K562 (cell line): Measurements from ENCODE around the gene PIK3R2. TPM values are rescaled to one million over a fixed set of nuclear protein-coding genes. Genes with fewer than 3 reads are reported as not detected.
A peak's percentile ranks its signal among the peaks of the same experiment; 100 is the strongest.

Experiments used
- CCAR2 ChIP-seq: fragments of 200-400 bp; formaldehyde crosslinking; IDR thresholded peaks from 2 replicates; pipeline ENCODE4 v1.6.1; 2017; ENCODE audit warnings: mild to moderate bottlenecking, low read depth, low read length
- NCOA1 ChIP-seq: fragments of 450-650 bp; IDR thresholded peaks from 2 replicates; pipeline ENCODE4 v1.6.1; 2016; ENCODE audit warnings: low read depth
- NRF1 ChIP-seq, 2 experiments: fragments of 450-650 bp; IDR thresholded peaks in 1 of 2; conservative IDR thresholded peaks in 1 of 2; 2 replicates each; pipeline ENCODE4 v1.6.1; 2014; ENCODE audit warnings: mild to moderate bottlenecking in 2 of 2
- SREBF2 ChIP-seq: sonication (generic); formaldehyde crosslinking; IDR thresholded peaks from 2 replicates; pipeline ENCODE4 v1.4.0; 2020; ENCODE audit warnings: mild to moderate bottlenecking, missing genetic modification reagents
- TRIM28 ChIP-seq: fragments of 450-650 bp; IDR thresholded peaks from 2 replicates; pipeline ENCODE4 v1.6.1; 2017
- ZBTB8A ChIP-seq: fragments of 450-650 bp; IDR thresholded peaks from 2 replicates; pipeline ENCODE4 v1.6.1; 2018; ENCODE audit warnings: mild to moderate bottlenecking, moderate library complexity; ENCODE audit not compliant: partially characterized antibody
- ZC3H8 ChIP-seq: fragments of 450-650 bp; IDR thresholded peaks from 2 replicates; pipeline ENCODE4 v1.6.1; 2017
- ZNF384 ChIP-seq: IDR thresholded peaks from 2 replicates; pipeline ENCODE4 v1.6.1; 2012; ENCODE audit warnings: low read depth, low read length, improper control_type of control experiment
- ZNF507 ChIP-seq: conservative IDR thresholded peaks from 2 replicates; pipeline ENCODE4 v1.6.1; 2017; ENCODE audit warnings: missing genetic modification characterization, missing compliant biosample characterization
- ZNF586 ChIP-seq: fragments of 450-650 bp; formaldehyde crosslinking; conservative IDR thresholded peaks from 2 replicates; pipeline ENCODE4 v1.4.0; 2020; ENCODE audit warnings: mild to moderate bottlenecking, moderate library complexity
- ZNF699 ChIP-seq: fragments of 250-450 bp; sonication (Bioruptor Pico); IDR thresholded peaks from 2 replicates; pipeline ENCODE4 v1.8.0; 2021; ENCODE audit warnings: mild to moderate bottlenecking, moderate library complexity; ENCODE audit not compliant: insufficient replicate concordance
- polyA plus RNA-seq, 8 experiments: library from polyadenylated mRNA; depleted of rRNA in 4 of 8; stranded (reverse) in 5 of 8; unstranded in 3 of 8; fragments of >200 nt; fragmentation: Nextera tagmentation in 2 of 8; fragmentation: Illumina TruSeq in 1 of 8; extraction: Ambion mirVana in 2 of 8; extraction: Trizol in 1 of 8; gene quantifications; 2 replicates each; pipeline versions ENCODE4 v1.2.1 to v1.2.3, GENCODE V29; 2011 to 2014; ENCODE audit warnings: inconsistent platforms in 1 of 8, missing spikeins in 1 of 8
- total RNA-seq, 7 experiments: library from RNA; depleted of rRNA in 6 of 7; stranded (reverse); fragments of >200 nt in 6 of 7; fragmentation: Illumina TruSeq in 2 of 7; extraction: Trizol in 2 of 7; gene quantifications; 2 replicates each; pipeline versions ENCODE4 v1.2.1 to v1.2.3, GENCODE V29; 2011 to 2021; ENCODE audit warnings: low replicate concordance in 1 of 7
- TF ChIP-seq, protein P1 (sequence below), 3 experiments: fragments of 200-800 bp in 1 of 3; fragments of 250-450 bp in 1 of 3; fragments of 450-650 bp in 1 of 3; sonication (Bioruptor Pico) in 1 of 3; sonication (Bioruptor generic) in 1 of 3; formaldehyde crosslinking in 1 of 3; IDR thresholded peaks; 2 replicates each; pipeline versions ENCODE4 v1.6.1 to v1.8.0; 2016 to 2022; ENCODE audit warnings: mild to moderate bottlenecking in 2 of 3, missing genetic modification characterization in 2 of 3, missing compliant biosample characterization in 1 of 3, moderate library complexity in 1 of 3
- TF ChIP-seq, protein P2 (sequence below): fragments of 250-450 bp; sonication (Bioruptor Pico); IDR thresholded peaks from 2 replicates; pipeline ENCODE4 v1.5.1; 2021; ENCODE audit warnings: mild to moderate bottlenecking
- TF ChIP-seq, protein P3 (sequence below): sonication (generic); formaldehyde crosslinking; IDR thresholded peaks from 2 replicates; pipeline ENCODE4 v1.9.0; 2022; ENCODE audit warnings: mild to moderate bottlenecking, missing genetic modification reagents
- TF ChIP-seq, protein P4 (sequence below): fragments of 250-450 bp; sonication (Bioruptor Pico); IDR thresholded peaks from 2 replicates; pipeline ENCODE4 v1.6.1; 2021; ENCODE audit warnings: mild to moderate bottlenecking
- TF ChIP-seq, protein P5 (sequence below): fragments of 450-650 bp; formaldehyde crosslinking; conservative IDR thresholded peaks from 2 replicates; pipeline ENCODE4 v1.4.0; 2022; ENCODE audit warnings: mild to moderate bottlenecking, missing genetic modification characterization
- TF ChIP-seq, protein P6 (sequence below), 3 experiments: fragments of 200-800 bp in 1 of 3; sonication (Bioruptor generic) in 1 of 3; sonication (generic) in 1 of 3; formaldehyde crosslinking in 1 of 3; IDR thresholded peaks; 2 replicates each; pipeline versions ENCODE4 v1.6.1 to v1.8.0; 2016 to 2022; ENCODE audit warnings: mild to moderate bottlenecking in 2 of 3, missing compliant biosample characterization in 2 of 3, missing genetic modification characterization in 2 of 3, missing genetic modification reagents in 1 of 3

Gene PIK3R2
- total and polyA plus RNA-seq, 9 of the 15 experiments (the other 6 are each of a cell fraction or from before 2014, with no cell fraction given), result 0.39 to 37.9 (median 5.3) TPM

DNA sequence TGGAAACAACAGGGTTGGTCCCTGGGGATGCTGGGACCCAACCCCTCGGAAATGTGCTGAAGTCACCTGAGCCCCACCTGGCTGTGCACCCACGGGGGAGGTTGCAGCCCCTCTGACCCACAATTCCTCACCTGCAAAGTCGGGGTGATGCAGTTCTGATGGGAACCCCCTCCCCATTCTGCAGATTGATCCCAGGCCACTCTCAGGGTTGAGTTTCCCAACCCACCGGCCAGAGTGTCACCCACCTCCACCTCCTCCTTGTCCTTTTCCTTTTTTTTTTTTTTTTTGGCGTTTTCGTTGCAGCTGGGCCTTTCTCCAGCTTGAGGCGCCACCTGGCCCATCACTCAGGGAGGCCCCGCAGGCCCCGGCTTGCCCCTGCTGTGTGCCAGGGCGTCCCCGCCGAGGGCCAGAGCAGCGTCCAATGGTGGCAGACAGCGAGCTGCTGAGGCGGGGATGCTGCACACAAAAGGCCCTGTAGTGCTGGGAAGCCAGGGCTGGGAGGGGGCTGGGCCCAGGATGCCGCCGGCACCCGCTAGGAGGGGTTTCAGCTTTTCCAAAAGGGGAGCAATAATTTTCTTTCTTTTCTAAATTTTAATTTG is 4.6 kb downstream of the PIK3R2 start (continued):
- TF ChIP-seq, protein P1, sequence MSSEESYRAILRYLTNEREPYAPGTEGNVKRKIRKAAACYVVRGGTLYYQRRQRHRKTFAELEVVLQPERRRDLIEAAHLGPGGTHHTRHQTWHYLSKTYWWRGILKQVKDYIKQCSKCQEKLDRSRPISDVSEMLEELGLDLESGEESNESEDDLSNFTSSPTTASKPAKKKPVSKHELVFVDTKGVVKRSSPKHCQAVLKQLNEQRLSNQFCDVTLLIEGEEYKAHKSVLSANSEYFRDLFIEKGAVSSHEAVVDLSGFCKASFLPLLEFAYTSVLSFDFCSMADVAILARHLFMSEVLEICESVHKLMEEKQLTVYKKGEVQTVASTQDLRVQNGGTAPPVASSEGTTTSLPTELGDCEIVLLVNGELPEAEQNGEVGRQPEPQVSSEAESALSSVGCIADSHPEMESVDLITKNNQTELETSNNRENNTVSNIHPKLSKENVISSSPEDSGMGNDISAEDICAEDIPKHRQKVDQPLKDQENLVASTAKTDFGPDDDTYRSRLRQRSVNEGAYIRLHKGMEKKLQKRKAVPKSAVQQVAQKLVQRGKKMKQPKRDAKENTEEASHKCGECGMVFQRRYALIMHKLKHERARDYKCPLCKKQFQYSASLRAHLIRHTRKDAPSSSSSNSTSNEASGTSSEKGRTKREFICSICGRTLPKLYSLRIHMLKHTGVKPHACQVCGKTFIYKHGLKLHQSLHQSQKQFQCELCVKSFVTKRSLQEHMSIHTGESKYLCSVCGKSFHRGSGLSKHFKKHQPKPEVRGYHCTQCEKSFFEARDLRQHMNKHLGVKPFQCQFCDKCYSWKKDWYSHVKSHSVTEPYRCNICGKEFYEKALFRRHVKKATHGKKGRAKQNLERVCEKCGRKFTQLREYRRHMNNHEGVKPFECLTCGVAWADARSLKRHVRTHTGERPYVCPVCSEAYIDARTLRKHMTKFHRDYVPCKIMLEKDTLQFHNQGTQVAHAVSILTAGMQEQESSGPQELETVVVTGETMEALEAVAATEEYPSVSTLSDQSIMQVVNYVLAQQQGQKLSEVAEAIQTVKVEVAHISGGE (CRISPR knock-in tag; IDR thresholded peaks at IDR 0.05), result 0 out of 6 replicates have a peak, but pooled peaks of 1 of the 3 experiments have one; percentile 10
- no peak for TF ChIP-seq ZBTB8A
- no peak for TF ChIP-seq ZNF586 (CRISPR knock-in tag)
- no peak for TF ChIP-seq TRIM28
- peak; percentile 71 for TF ChIP-seq ZNF384
- TF ChIP-seq, protein P2, sequence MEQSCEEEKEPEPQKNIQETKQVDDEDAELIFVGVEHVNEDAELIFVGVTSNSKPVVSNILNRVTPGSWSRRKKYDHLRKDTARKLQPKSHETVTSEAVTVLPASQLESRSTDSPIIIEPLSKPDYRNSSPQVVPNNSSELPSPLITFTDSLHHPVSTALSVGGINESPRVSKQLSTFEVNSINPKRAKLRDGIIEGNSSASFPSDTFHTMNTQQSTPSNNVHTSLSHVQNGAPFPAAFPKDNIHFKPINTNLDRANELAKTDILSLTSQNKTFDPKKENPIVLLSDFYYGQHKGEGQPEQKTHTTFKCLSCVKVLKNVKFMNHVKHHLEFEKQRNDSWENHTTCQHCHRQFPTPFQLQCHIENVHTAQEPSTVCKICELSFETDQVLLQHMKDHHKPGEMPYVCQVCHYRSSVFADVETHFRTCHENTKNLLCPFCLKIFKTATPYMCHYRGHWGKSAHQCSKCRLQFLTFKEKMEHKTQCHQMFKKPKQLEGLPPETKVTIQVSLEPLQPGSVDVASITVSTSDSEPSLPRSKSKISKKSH (CRISPR knock-in tag), result no peak
- no peak for TF ChIP-seq ZNF699 (CRISPR knock-in tag)
- TF ChIP-seq CCAR2, result no peak
- TF ChIP-seq NCOA1, result no peak
- TF ChIP-seq ZC3H8, result no peak
- TF ChIP-seq, protein P3, sequence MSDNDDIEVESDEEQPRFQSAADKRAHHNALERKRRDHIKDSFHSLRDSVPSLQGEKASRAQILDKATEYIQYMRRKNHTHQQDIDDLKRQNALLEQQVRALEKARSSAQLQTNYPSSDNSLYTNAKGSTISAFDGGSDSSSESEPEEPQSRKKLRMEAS (CRISPR knock-in tag), result peak; percentile 48; the same call in 1 of the 2 replicates
- TF ChIP-seq ZNF507, result no peak
- TF ChIP-seq, protein P4, sequence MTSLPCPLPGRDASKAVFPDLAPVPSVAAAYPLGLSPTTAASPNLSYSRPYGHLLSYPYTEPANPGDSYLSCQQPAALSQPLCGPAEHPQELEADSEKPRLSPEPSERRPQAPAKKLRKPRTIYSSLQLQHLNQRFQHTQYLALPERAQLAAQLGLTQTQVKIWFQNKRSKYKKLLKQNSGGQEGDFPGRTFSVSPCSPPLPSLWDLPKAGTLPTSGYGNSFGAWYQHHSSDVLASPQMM (CRISPR knock-in tag), result no peak
- TF ChIP-seq SREBF2 (CRISPR knock-in tag), result no peak
- TF ChIP-seq, protein P5, sequence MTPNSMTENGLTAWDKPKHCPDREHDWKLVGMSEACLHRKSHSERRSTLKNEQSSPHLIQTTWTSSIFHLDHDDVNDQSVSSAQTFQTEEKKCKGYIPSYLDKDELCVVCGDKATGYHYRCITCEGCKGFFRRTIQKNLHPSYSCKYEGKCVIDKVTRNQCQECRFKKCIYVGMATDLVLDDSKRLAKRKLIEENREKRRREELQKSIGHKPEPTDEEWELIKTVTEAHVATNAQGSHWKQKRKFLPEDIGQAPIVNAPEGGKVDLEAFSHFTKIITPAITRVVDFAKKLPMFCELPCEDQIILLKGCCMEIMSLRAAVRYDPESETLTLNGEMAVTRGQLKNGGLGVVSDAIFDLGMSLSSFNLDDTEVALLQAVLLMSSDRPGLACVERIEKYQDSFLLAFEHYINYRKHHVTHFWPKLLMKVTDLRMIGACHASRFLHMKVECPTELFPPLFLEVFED, result no peak
- TF ChIP-seq NRF1 (conservative IDR thresholded peaks at IDR 0.05 in 1 of 2, IDR thresholded peaks at IDR 0.05 in 1 of 2), result no peak; a peak in 1 of 4 replicates
- TF ChIP-seq, protein P6, sequence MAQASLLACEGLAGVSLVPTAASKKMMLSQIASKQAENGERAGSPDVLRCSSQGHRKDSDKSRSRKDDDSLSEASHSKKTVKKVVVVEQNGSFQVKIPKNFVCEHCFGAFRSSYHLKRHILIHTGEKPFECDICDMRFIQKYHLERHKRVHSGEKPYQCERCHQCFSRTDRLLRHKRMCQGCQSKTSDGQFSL (CRISPR knock-in tag; IDR thresholded peaks at IDR 0.05), result no peak
- TF ChIP-seq, protein P6 (tag; IDR thresholded peaks at IDR 0.05), result no peak
